CD14-positive monocyte (primary cell): ENCODE data around the gene ITGA3. TPM values are rescaled to one million over a fixed set of nuclear protein-coding genes. Genes with fewer than 3 reads are reported as not detected.

Source experiments
- DNase-seq, 3 donors: peaks; one replicate each; pipeline ENCODE4 v3.0.0-alpha.2; 2011 to 2022
- H2AFZ ChIP-seq: 2 replicates; pipeline ENCODE4 v1.6.0; 2012; ENCODE audit warnings: mild to moderate bottlenecking, low read depth, low read length, inconsistent platforms; ENCODE audit not compliant: insufficient read depth, poor library complexity, severe bottlenecking
- H3K27ac ChIP-seq, 2 donors: 1 replicate in 1 of 2; 2 replicates in 1 of 2; pipeline ENCODE4 v1.5.1; 2012 to 2013; ENCODE audit warnings: low read length in 2 of 2, control low read depth in 1 of 2, inconsistent platforms in 1 of 2, low read depth in 1 of 2, mild to moderate bottlenecking in 1 of 2
- H3K27me3 ChIP-seq, 2 donors: one replicate each; pipeline versions ENCODE4 v1.6.0 to v1.6.1; 2011 to 2013; ENCODE audit warnings: low read length in 2 of 2; ENCODE audit not compliant: control insufficient read depth in 2 of 2, insufficient read depth in 2 of 2
- H3K36me3 ChIP-seq, 2 donors: replicated peaks in 1 of 2; 1 replicate in 1 of 2; 2 replicates in 1 of 2; pipeline versions ENCODE4 v1.5.1 to v1.6.1; 2012 to 2013; ENCODE audit warnings: low read length in 2 of 2, control low read depth in 1 of 2, inconsistent platforms in 1 of 2, mild to moderate bottlenecking in 1 of 2; ENCODE audit not compliant: insufficient read depth in 2 of 2, control insufficient read depth in 1 of 2
- H3K4me1 ChIP-seq, 2 donors: 1 replicate in 1 of 2; 2 replicates in 1 of 2; pipeline versions ENCODE4 v1.5.1 to v1.6.1; 2012 to 2013; ENCODE audit warnings: low read length in 2 of 2, control low read depth in 1 of 2, inconsistent platforms in 1 of 2, mild to moderate bottlenecking in 1 of 2, moderate library complexity in 1 of 2; ENCODE audit not compliant: insufficient read depth in 2 of 2, control insufficient read depth in 1 of 2
- H3K4me2 ChIP-seq: replicated peaks from 2 replicates; pipeline ENCODE3; 2012; ENCODE audit warnings: low read length, moderate library complexity, mild to moderate bottlenecking; ENCODE audit not compliant: poor library complexity, severe bottlenecking; ENCODE audit errors: extremely low read depth
- H3K4me3 ChIP-seq, 3 experiments: fragments of 200-600 bp in 1 of 3; sonication (generic) in 1 of 3; replicated peaks in 1 of 3; 1 replicate in 2 of 3; 2 replicates in 1 of 3; pipeline ENCODE4 v1.5.1; 2011 to 2013; ENCODE audit warnings: low read length in 3 of 3, mild to moderate bottlenecking in 3 of 3, control low read depth in 2 of 3, low read depth in 2 of 3, inconsistent platforms in 1 of 3, moderate library complexity in 1 of 3
- H3K79me2 ChIP-seq: 2 replicates; pipeline ENCODE4 v1.6.0; 2012; ENCODE audit warnings: mild to moderate bottlenecking, control low read depth, inconsistent platforms, low read length, moderate library complexity; ENCODE audit not compliant: insufficient read depth
- H3K9ac ChIP-seq: 2 replicates; pipeline ENCODE4 v1.6.0; 2017; ENCODE audit warnings: low read length, mild to moderate bottlenecking; ENCODE audit not compliant: insufficient read depth, poor library complexity, severe bottlenecking
- H3K9me3 ChIP-seq, 2 donors: replicated peaks in 1 of 2; 1 replicate in 1 of 2; 2 replicates in 1 of 2; pipeline versions ENCODE4 v1.5.1 to v1.6.1; 2012 to 2013; ENCODE audit warnings: low read length in 2 of 2, control low read depth in 1 of 2; ENCODE audit not compliant: control insufficient read depth in 1 of 2, insufficient read depth in 1 of 2
- H4K20me1 ChIP-seq: 2 replicates; pipeline ENCODE4 v1.6.0; 2012; ENCODE audit warnings: mild to moderate bottlenecking, low read length, control low read depth, moderate library complexity; ENCODE audit not compliant: insufficient read depth
- H3K27ac Mint-ChIP-seq, 7 donors: one replicate each; pipeline ENCODE4 v1.8.0; 2020; ENCODE audit warnings: mild to moderate bottlenecking in 7 of 7, mixed read lengths in 7 of 7, moderate library complexity in 6 of 7, inconsistent platforms in 2 of 7
- H3K27me3 Mint-ChIP-seq, 3 donors: one replicate each; pipeline ENCODE4 v1.8.0; 2021 to 2022; ENCODE audit warnings: low read depth in 3 of 3, mild to moderate bottlenecking in 3 of 3, mixed read lengths in 3 of 3, moderate library complexity in 3 of 3, inconsistent platforms in 1 of 3
- H3K36me3 Mint-ChIP-seq, 2 donors: one replicate each; pipeline ENCODE4 v1.8.0; 2020; ENCODE audit warnings: mixed read lengths in 2 of 2, inconsistent platforms in 1 of 2, mild to moderate bottlenecking in 1 of 2
- H3K4me1 Mint-ChIP-seq: one replicate; pipeline ENCODE4 v1.8.0; 2020; ENCODE audit warnings: mild to moderate bottlenecking, mixed read lengths
- H3K4me3 Mint-ChIP-seq, 2 donors: one replicate each; pipeline ENCODE4 v1.8.0; 2020; ENCODE audit warnings: mild to moderate bottlenecking in 2 of 2, mixed read lengths in 2 of 2, moderate library complexity in 1 of 2
- H3K9me3 Mint-ChIP-seq, 7 donors: one replicate each; pipeline ENCODE4 v1.8.0; 2020 to 2022; ENCODE audit warnings: mixed read lengths in 7 of 7, mild to moderate bottlenecking in 6 of 7, moderate library complexity in 6 of 7, inconsistent platforms in 2 of 7
- WGBS: methylation state at CpG from one replicate; pipeline ENCODE4 v1.1.5; 2013; ENCODE audit warnings: missing lambda C conversion rate; ENCODE audit not compliant: insufficient coverage; 5-methylcytosine and 5-hydroxymethylcytosine counted together
- intact Hi-C, 2 donors: fragments of 100-400 bp; cut with micrococcal nuclease; formaldehyde crosslinking; loops; one replicate each; pipeline versions ENCODE4 v1.15.0 to v1.15.1; 2023
- polyA plus RNA-seq, 3 donors: library from polyadenylated mRNA; depleted of rRNA in 1 of 3; unstranded in 2 of 3; stranded (reverse) in 1 of 3; fragments of 300-500 nt in 2 of 3; fragments of >200 nt in 1 of 3; fragmentation: Illumina TruSeq in 2 of 3; gene quantifications; 1 replicate in 2 of 3; 2 replicates in 1 of 3; pipeline ENCODE4 v1.2.3, GENCODE V29; 2012 to 2021
- TF ChIP-seq, protein P1 (sequence below): fragments of 200-600 bp; IDR thresholded peaks from one replicate; pipeline ENCODE4 v1.8.0; 2022; ENCODE audit warnings: antibody characterized with exemption, mild to moderate bottlenecking

ITGA3 gene
- polyA plus RNA-seq, 3 donors, result 0.31 to 0.36 TPM; not detected in 1

DNA sequence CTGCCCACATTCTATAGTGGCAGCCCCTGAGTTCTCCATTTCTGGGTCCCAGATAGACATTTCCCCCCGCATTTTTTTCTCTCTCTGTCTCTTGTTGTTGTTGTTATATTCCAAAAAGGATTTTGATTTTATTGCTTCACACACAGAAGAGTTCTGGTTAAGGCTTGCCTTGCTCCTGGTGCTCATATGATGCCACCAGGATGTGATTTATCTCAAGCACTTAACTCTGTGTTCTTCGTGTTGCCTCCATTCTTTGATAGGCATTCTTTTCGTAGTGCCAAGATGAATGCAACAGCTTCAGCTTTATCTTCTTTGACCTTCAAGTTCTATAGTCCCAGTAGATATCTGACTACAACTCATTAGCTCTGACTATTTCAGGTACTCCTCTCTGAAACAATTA, 9.1 kb downstream of the ITGA3 start:
- no peaks in the 10 kb centered on the region for H3K9me3 Mint-ChIP-seq
- Histone ChIP-seq H3K4me1 (peaks cover 4% of the 10 kb centered on the region in 2 donors), H3K36me3 (no peaks in the 10 kb centered on the region), H3K4me3 (no peak overlapping the region), H3K9ac (no peak overlapping the region), H2AFZ (peak overlapping the region; percentile 59), H3K9me3 (no peaks in the 10 kb centered on the region), H3K27ac (no peak overlapping the region), H3K79me2 (no peaks in the 10 kb centered on the region), H3K4me2 (no peak overlapping the region), H3K27me3 (no peaks in the 10 kb centered on the region), H4K20me1 (no peaks in the 10 kb centered on the region)
- H3K36me3 Mint-ChIP-seq, result no peaks in the 10 kb centered on the region
- WGBS, result 76% methylated on average over 2 of the region's 3 CpGs
- no peak overlapping the region for H3K27ac Mint-ChIP-seq
- peaks cover 7 to 27% (median 12%) of the 10 kb centered on the region in 3 donors for H3K27me3 Mint-ChIP-seq
- H3K4me3 Mint-ChIP-seq, result no peak overlapping the region
- TF ChIP-seq, protein P1, sequence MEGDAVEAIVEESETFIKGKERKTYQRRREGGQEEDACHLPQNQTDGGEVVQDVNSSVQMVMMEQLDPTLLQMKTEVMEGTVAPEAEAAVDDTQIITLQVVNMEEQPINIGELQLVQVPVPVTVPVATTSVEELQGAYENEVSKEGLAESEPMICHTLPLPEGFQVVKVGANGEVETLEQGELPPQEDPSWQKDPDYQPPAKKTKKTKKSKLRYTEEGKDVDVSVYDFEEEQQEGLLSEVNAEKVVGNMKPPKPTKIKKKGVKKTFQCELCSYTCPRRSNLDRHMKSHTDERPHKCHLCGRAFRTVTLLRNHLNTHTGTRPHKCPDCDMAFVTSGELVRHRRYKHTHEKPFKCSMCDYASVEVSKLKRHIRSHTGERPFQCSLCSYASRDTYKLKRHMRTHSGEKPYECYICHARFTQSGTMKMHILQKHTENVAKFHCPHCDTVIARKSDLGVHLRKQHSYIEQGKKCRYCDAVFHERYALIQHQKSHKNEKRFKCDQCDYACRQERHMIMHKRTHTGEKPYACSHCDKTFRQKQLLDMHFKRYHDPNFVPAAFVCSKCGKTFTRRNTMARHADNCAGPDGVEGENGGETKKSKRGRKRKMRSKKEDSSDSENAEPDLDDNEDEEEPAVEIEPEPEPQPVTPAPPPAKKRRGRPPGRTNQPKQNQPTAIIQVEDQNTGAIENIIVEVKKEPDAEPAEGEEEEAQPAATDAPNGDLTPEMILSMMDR, result no peak
- DNase-seq, result no peak
- intact Hi-C loops, result no loop called here
- peaks cover 10% of the 10 kb centered on the region for H3K4me1 Mint-ChIP-seq

DNA sequence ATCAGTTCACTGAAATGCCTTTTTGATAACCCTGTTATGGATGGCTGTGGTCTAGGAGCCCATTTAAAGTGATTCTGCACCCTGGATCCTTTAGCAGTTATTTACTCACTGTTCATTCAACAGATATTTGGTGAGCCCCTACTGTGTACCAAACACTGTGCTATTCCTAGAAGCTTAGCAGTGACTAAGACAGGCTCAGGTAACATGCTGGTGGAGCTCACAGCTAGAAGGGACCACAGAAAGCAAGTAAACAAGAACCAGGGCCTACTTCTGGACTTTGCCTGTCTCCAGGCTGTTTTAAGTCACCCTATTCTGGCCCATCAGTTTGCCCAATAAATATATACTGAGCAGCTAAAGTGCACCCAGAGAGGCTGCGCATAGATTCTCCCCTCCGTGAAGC, 11.1 kb downstream of the ITGA3 start:
- Mint-ChIP-seq H3K36me3 (no peaks in the 10 kb centered on the region), H3K27ac (no peak overlapping the region), H3K27me3 (peaks cover 9 to 29% (median 11%) of the 10 kb centered on the region in 3 donors), H3K9me3 (peaks cover 2 to 9% (median 7%) of the 10 kb centered on the region in 7 donors), H3K4me1 (peaks cover 10% of the 10 kb centered on the region), H3K4me3 (no peak overlapping the region)
- Histone ChIP-seq H3K4me3 (no peak overlapping the region), H3K36me3 (no peaks in the 10 kb centered on the region), H3K79me2 (no peaks in the 10 kb centered on the region), H3K27me3 (no peaks in the 10 kb centered on the region), H3K27ac (no peak overlapping the region), H3K9ac (no peak overlapping the region), H2AFZ (no peak overlapping the region), H3K4me2 (no peak overlapping the region), H4K20me1 (no peaks in the 10 kb centered on the region), H3K4me1 (peaks cover 4% of the 10 kb centered on the region in 2 donors), H3K9me3 (peaks cover 0 to 8% of the 10 kb centered on the region in 2 donors)
- intact Hi-C loops, result no loop called here
- WGBS, result 100% methylated on average over 2 of the region's 2 CpGs
- TF ChIP-seq, protein P1, result no peak
- no peak for DNase-seq
